HEK293T (cell line): Measurements from ENCODE around the gene SLAIN1.

ENCODE experiments used
- ELF4 ChIP-seq: fragments of 450-650 bp; IDR thresholded peaks from 2 replicates; pipeline ENCODE4 v1.6.1; 2017; ENCODE audit warnings: antibody characterized with exemption
- SUZ12 ChIP-seq: fragments of 450-650 bp; IDR thresholded peaks from 2 replicates; pipeline ENCODE4 v1.6.1; 2016; ENCODE audit warnings: mild to moderate bottlenecking

DNA sequence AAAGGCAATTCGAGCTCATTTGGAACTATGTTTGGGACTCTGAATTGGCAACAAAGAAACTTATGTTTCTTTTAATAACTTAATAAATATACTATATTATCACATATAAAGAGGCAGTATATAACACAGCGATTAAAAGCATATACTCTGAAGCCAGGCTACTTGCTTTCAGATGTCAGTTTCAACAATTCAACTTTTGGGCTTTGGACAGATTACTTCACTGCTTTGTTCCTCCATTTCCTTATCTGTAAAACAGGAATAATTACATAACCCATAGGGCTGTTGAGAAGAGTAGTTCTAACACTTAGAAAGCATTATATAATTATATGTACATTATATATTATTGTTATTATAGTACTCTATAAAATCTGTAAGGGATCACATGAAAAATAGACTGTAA is 113.9 kb downstream of the SLAIN1 start:
- TF ChIP-seq SUZ12, result no peak
- TF ChIP-seq ELF4, result no peak
